GM12878 (cell line): Measurements from ENCODE around the gene LEF1.

Experiments used
- CTCF ChIP-seq, 3 experiments: IDR thresholded peaks in 2 of 3; conservative IDR thresholded peaks in 1 of 3; 2 replicates each; pipeline ENCODE4 v1.5.1; 2011; ENCODE audit warnings: low read depth in 3 of 3, low read length in 3 of 3, mild to moderate bottlenecking in 3 of 3, control low read depth in 2 of 3, moderate library complexity in 2 of 3, inconsistent platforms in 1 of 3, mixed read lengths in 1 of 3; ENCODE audit not compliant: control insufficient read depth in 2 of 3, insufficient read depth in 1 of 3; ENCODE audit errors: extremely low read depth in 1 of 3
- RFX5 ChIP-seq: IDR thresholded peaks from 2 replicates; pipeline ENCODE4 v1.6.1; 2011; ENCODE audit warnings: low read depth, low read length, improper control_type of control experiment
- TARDBP ChIP-seq: IDR thresholded peaks from 2 replicates; pipeline ENCODE4 v1.6.1; 2016; ENCODE audit warnings: borderline replicate concordance
- ZZZ3 ChIP-seq: IDR thresholded peaks from 2 replicates; pipeline ENCODE4 v1.6.1; 2011; ENCODE audit warnings: low read depth; ENCODE audit not compliant: control insufficient read depth, insufficient read length

- TF ChIP-seq TARDBP (no peak), CTCF (IDR thresholded peaks at IDR 0.05 in 2 of 3, conservative IDR thresholded peaks at IDR 0.05 in 1 of 3; ENCODE audit: control insufficient read depth in 2 of 3, extremely low read depth in 1 of 3, insufficient read depth in 1 of 3, low read depth in 3 of 3, low read length in 3 of 3) (no peak), RFX5 (no peak), ZZZ3 (no peak)
These were observed 3.1 kb downstream of the LEF1 start for GRCh38 chr4:108165586-108165985.
